B cell (primary cell): ENCODE data around the gene DHX57. TPM values are rescaled to one million over a fixed set of nuclear protein-coding genes. Genes with fewer than 3 reads are reported as not detected.

ENCODE experiments used
- ATAC-seq: fragments of 200-7000 bp; cut with Tn5 transposase; one replicate; pipeline ENCODE4 v1.10.0; 2021; ENCODE audit warnings: low read depth, mild to moderate bottlenecking, moderate number of reproducible peaks, moderate library complexity
- CTCF ChIA-PET: fragments of 350-600 bp; sonication (Branson Sonifier 250); formaldehyde crosslinking; loops from one replicate; lab custom pipeline; 2021; ENCODE audit warnings: antibody characterized with exemption, inconsistent platforms; lab: Charles Lee
- POLR2A ChIA-PET: fragments of 350-600 bp; sonication (Branson Sonifier 250); formaldehyde crosslinking; loops from one replicate; lab custom pipeline; 2021; ENCODE audit warnings: antibody characterized with exemption; lab: Charles Lee
- DNase-seq: peaks from one replicate; pipeline ENCODE4 v3.0.0; 2013
- H2AFZ ChIP-seq: 2 replicates; pipeline ENCODE4 v1.6.1; 2012; ENCODE audit warnings: mild to moderate bottlenecking, low read depth, low read length; ENCODE audit not compliant: insufficient read depth, poor library complexity, severe bottlenecking
- H3K27ac ChIP-seq, 2 donors: 1 replicate in 1 of 2; 2 replicates in 1 of 2; pipeline ENCODE4 v1.5.1; 2012 to 2013; ENCODE audit warnings: low read length in 2 of 2, mild to moderate bottlenecking in 2 of 2, moderate library complexity in 1 of 2
- H3K27me3 ChIP-seq, 4 experiments: fragments of 200-600 bp in 1 of 4; sonication (generic) in 1 of 4; replicated peaks in 1 of 4; 1 replicate in 2 of 4; 2 replicates in 2 of 4; pipeline versions ENCODE4 v1.6.1 to v1.7.0; 2013 to 2016; ENCODE audit warnings: low read length in 3 of 4, mild to moderate bottlenecking in 2 of 4, mixed read lengths in 1 of 4, moderate library complexity in 1 of 4; ENCODE audit not compliant: insufficient read depth in 4 of 4, control insufficient read depth in 3 of 4; ENCODE audit errors: control extremely low read depth in 1 of 4
- H3K36me3 ChIP-seq, 2 experiments: replicated peaks in 1 of 2; 1 replicate in 1 of 2; 2 replicates in 1 of 2; pipeline versions ENCODE4 v1.6.1 to v1.7.1; 2013; ENCODE audit warnings: low read length in 1 of 2; ENCODE audit not compliant: insufficient read depth in 2 of 2, control insufficient read depth in 1 of 2; ENCODE audit errors: control extremely low read depth in 1 of 2, extremely low read depth in 1 of 2
- H3K4me1 ChIP-seq, 2 donors: fragments of 200-600 bp in 1 of 2; sonication (generic) in 1 of 2; 1 replicate in 1 of 2; 2 replicates in 1 of 2; pipeline versions ENCODE4 v1.5.1 to v1.6.1; 2013 to 2017; ENCODE audit warnings: low read length in 2 of 2; ENCODE audit not compliant: control insufficient read depth in 2 of 2, insufficient read depth in 2 of 2
- H3K4me2 ChIP-seq: replicated peaks from 2 replicates; pipeline ENCODE3; 2012; ENCODE audit warnings: mild to moderate bottlenecking, low read depth, low read length; ENCODE audit not compliant: poor library complexity, severe bottlenecking
- H3K4me3 ChIP-seq, 5 experiments: fragments of 200-600 bp in 1 of 5; sonication (generic) in 1 of 5; 1 replicate in 3 of 5; 2 replicates in 2 of 5; pipeline versions ENCODE4 v1.5.1 to v1.7.0; 2011 to 2016; ENCODE audit warnings: low read length in 4 of 5, mild to moderate bottlenecking in 4 of 5, low read depth in 2 of 5, control low read depth in 1 of 5, moderate library complexity in 1 of 5; ENCODE audit not compliant: insufficient read depth in 1 of 5; ENCODE audit errors: control extremely low read depth in 1 of 5, extremely low read depth in 1 of 5
- H3K79me2 ChIP-seq: fragments of 200-600 bp; sonication (generic); one replicate; pipeline ENCODE4 v1.6.0; 2016; ENCODE audit warnings: low read length; ENCODE audit not compliant: control insufficient read depth, insufficient read depth
- H3K9ac ChIP-seq: fragments of 200-600 bp; sonication (generic); 2 replicates; pipeline ENCODE4 v1.6.1; 2017; ENCODE audit warnings: mild to moderate bottlenecking, low read length, moderate library complexity
- H3K9me3 ChIP-seq, 3 donors: one replicate each; pipeline versions ENCODE4 v1.6.1 to v1.7.1; 2013; ENCODE audit warnings: low read length in 2 of 3; ENCODE audit not compliant: control insufficient read depth in 2 of 3, insufficient read depth in 1 of 3; ENCODE audit errors: control extremely low read depth in 1 of 3
- H4K20me1 ChIP-seq: 2 replicates; pipeline ENCODE4 v1.6.0; 2012; ENCODE audit warnings: mild to moderate bottlenecking, low read length; ENCODE audit not compliant: insufficient read depth, control insufficient read depth, poor library complexity, severe bottlenecking
- H3K27ac Mint-ChIP-seq: one replicate; pipeline ENCODE4 v1.8.0; 2021; ENCODE audit warnings: mixed read lengths
- H3K27me3 Mint-ChIP-seq: one replicate; pipeline ENCODE4 v1.8.0; 2021; ENCODE audit warnings: mixed read lengths
- H3K4me1 Mint-ChIP-seq: one replicate; pipeline ENCODE4 v1.8.0; 2021; ENCODE audit warnings: mixed read lengths
- H3K4me3 Mint-ChIP-seq: one replicate; pipeline ENCODE4 v1.8.0; 2021; ENCODE audit warnings: mixed read lengths
- H3K9me3 Mint-ChIP-seq: one replicate; pipeline ENCODE4 v1.8.0; 2022; ENCODE audit warnings: mixed read lengths; ENCODE audit not compliant: insufficient read depth
- EZH2 ChIP-seq: IDR thresholded peaks from 2 replicates; pipeline ENCODE4 v1.6.1; 2012; ENCODE audit warnings: borderline replicate concordance, low read depth, mild to moderate bottlenecking, moderate library complexity, low read length; ENCODE audit not compliant: insufficient read depth, poor library complexity, severe bottlenecking
- WGBS: methylation state at CpG from one replicate; pipeline ENCODE4 v1.1.5; 2013; ENCODE audit warnings: missing lambda C conversion rate; ENCODE audit not compliant: insufficient coverage; 5-methylcytosine and 5-hydroxymethylcytosine counted together
- intact Hi-C: fragments of 100-400 bp; cut with micrococcal nuclease; formaldehyde crosslinking; loops from one replicate; pipeline ENCODE4 v1.10.0; 2022
- polyA plus RNA-seq: library from polyadenylated mRNA; depleted of rRNA; stranded (reverse); fragments of >200 nt; gene quantifications from 2 replicates; pipeline ENCODE4 v1.2.3, GENCODE V29; 2012
- total RNA-seq, 2 donors: library from RNA; stranded (reverse); fragments of 120-200 nt in 1 of 2; gene quantifications; 1 replicate in 1 of 2; 2 replicates in 1 of 2; pipeline versions ENCODE4 v1.2.3 to v1.2.4, GENCODE V29; 2013 to 2022
- TF ChIP-seq, protein P1 (sequence below): fragments of 200-600 bp; IDR thresholded peaks from one replicate; pipeline ENCODE4 v1.8.0; 2022; ENCODE audit warnings: antibody characterized with exemption, mild to moderate bottlenecking

DHX57 gene
- total and polyA plus RNA-seq, 2 donors (not counting 1 experiment from before 2014, with no cell fraction given) = 7.7 to 25.0 TPM

DNA sequence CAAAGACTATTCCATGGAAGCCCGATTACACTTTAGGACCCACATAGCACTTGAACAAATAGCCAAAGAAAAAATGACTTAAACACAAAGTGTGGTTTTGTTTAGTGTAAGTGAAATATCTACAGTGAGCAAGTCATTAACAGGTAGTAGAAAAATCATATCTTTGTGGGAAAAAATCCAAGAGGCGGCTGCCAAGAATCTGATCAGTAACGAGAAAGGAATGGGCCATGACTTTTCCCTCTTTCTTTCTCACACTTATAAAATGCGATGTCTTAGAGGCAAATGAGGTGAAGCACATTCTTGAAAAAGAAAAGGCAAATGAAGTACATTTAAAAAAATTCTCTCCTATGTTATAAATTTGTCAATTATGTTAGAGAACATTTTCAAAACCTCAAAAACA is 110.6 kb downstream of the DHX57 start:
- no peak for ATAC-seq
- no CpG with 5 or more reads among the region's 4 CpGs for WGBS
- no peaks in the 10 kb centered on the region for H3K9me3 ChIP-seq
- Mint-ChIP-seq H3K27ac (no peak overlapping the region), H3K4me1 (no peaks in the 10 kb centered on the region), H3K4me3 (no peak overlapping the region), H3K9me3 (no peaks in the 10 kb centered on the region), H3K27me3 (no peaks in the 10 kb centered on the region)
- POLR2A ChIA-PET = no interaction called here
- no peak overlapping the region for H3K9ac ChIP-seq
- CTCF ChIA-PET = no interaction called here
- H4K20me1 ChIP-seq = no peaks in the 10 kb centered on the region
- H3K36me3 ChIP-seq = no peaks in the 10 kb centered on the region
- H3K79me2 ChIP-seq = no peaks in the 10 kb centered on the region
- H3K4me1 ChIP-seq = no peaks in the 10 kb centered on the region
- intact Hi-C loops = no loop called here
- H3K27me3 ChIP-seq = no peaks in the 10 kb centered on the region
- no peak for DNase-seq
- no peak for TF ChIP-seq EZH2
- TF ChIP-seq, protein P1, sequence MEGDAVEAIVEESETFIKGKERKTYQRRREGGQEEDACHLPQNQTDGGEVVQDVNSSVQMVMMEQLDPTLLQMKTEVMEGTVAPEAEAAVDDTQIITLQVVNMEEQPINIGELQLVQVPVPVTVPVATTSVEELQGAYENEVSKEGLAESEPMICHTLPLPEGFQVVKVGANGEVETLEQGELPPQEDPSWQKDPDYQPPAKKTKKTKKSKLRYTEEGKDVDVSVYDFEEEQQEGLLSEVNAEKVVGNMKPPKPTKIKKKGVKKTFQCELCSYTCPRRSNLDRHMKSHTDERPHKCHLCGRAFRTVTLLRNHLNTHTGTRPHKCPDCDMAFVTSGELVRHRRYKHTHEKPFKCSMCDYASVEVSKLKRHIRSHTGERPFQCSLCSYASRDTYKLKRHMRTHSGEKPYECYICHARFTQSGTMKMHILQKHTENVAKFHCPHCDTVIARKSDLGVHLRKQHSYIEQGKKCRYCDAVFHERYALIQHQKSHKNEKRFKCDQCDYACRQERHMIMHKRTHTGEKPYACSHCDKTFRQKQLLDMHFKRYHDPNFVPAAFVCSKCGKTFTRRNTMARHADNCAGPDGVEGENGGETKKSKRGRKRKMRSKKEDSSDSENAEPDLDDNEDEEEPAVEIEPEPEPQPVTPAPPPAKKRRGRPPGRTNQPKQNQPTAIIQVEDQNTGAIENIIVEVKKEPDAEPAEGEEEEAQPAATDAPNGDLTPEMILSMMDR = no peak
- no peak overlapping the region for H3K27ac ChIP-seq
- no peak overlapping the region for H3K4me2 ChIP-seq
- no peak overlapping the region for H2AFZ ChIP-seq
- H3K4me3 ChIP-seq = no peak overlapping the region

DNA sequence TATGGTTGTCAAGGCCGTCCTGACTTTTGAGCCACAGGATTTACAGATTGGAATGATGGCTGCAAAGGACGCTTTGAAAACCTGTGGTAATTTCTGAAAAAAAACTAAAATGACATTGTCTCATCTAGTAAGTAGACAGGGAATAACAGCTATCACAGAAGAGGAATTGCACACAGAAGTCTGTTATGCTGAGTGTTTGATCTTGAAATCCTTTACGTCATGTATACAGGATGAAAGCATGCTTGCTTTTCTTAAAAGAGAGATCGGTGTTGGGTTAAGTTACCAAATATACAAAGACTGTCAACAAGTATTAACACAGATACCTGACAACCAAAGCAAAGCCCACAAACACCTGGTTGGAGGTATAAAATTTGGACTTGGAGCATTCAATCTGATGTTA is 112.0 kb downstream of the DHX57 start:
- no peak overlapping the region for H3K27ac ChIP-seq
- H3K27me3 ChIP-seq = no peaks in the 10 kb centered on the region
- H3K4me1 ChIP-seq = no peaks in the 10 kb centered on the region
- DNase-seq (no peak), ATAC-seq (no peak)
- no peaks in the 10 kb centered on the region for H3K9me3 ChIP-seq
- H3K4me3 ChIP-seq = no peak overlapping the region
- H3K4me3 Mint-ChIP-seq = no peak overlapping the region
- no peak overlapping the region for H3K9ac ChIP-seq
- H4K20me1 ChIP-seq = no peaks in the 10 kb centered on the region
- TF ChIP-seq EZH2 = no peak
- TF ChIP-seq, protein P1 = no peak
- H3K79me2 ChIP-seq = no peaks in the 10 kb centered on the region
- no peak overlapping the region for H3K4me2 ChIP-seq
- no peaks in the 10 kb centered on the region for H3K27me3 Mint-ChIP-seq
- H3K27ac Mint-ChIP-seq = no peak overlapping the region
- ChIA-PET POLR2A (no interaction called here), CTCF (no interaction called here)
- intact Hi-C loops = no loop called here
- H3K36me3 ChIP-seq = no peaks in the 10 kb centered on the region
- H2AFZ ChIP-seq = no peak overlapping the region
- no CpG with 5 or more reads among the region's 4 CpGs for WGBS
- no peaks in the 10 kb centered on the region for H3K9me3 Mint-ChIP-seq
- no peaks in the 10 kb centered on the region for H3K4me1 Mint-ChIP-seq
